K562 (cell line): Measurements from ENCODE around the gene PLXNA2. TPM values are rescaled to one million over a fixed set of nuclear protein-coding genes. Genes with fewer than 3 reads are reported as not detected.

Experiments
- FOS ChIP-seq: IDR thresholded peaks from 3 replicates; pipeline ENCODE4 v1.6.1; 2011; ENCODE audit not compliant: insufficient read length; ENCODE audit errors: extremely low read depth
- MAFG ChIP-seq: fragments of 450-650 bp; conservative IDR thresholded peaks from 2 replicates; pipeline ENCODE4 v1.6.1; 2016; ENCODE audit warnings: missing genetic modification characterization, missing compliant biosample characterization
- MXI1 ChIP-seq: IDR thresholded peaks from 2 replicates; pipeline ENCODE4 v1.6.1; 2011; ENCODE audit warnings: low read depth, mild to moderate bottlenecking, improper control_type of control experiment, low read length
- NFATC3 ChIP-seq: fragments of 450-650 bp; IDR thresholded peaks from 2 replicates; pipeline ENCODE4 v1.6.1; 2017; ENCODE audit warnings: mild to moderate bottlenecking
- polyA plus RNA-seq, 8 experiments: library from polyadenylated mRNA; depleted of rRNA in 4 of 8; stranded (reverse) in 5 of 8; unstranded in 3 of 8; fragments of >200 nt; fragmentation: Nextera tagmentation in 2 of 8; fragmentation: Illumina TruSeq in 1 of 8; extraction: Ambion mirVana in 2 of 8; extraction: Trizol in 1 of 8; gene quantifications; 2 replicates each; pipeline versions ENCODE4 v1.2.1 to v1.2.3, GENCODE V29; 2011 to 2014; ENCODE audit warnings: inconsistent platforms in 1 of 8, missing spikeins in 1 of 8
- total RNA-seq, 7 experiments: library from RNA; depleted of rRNA in 6 of 7; stranded (reverse); fragments of >200 nt in 6 of 7; fragmentation: Illumina TruSeq in 2 of 7; extraction: Trizol in 2 of 7; gene quantifications; 2 replicates each; pipeline versions ENCODE4 v1.2.1 to v1.2.3, GENCODE V29; 2011 to 2021; ENCODE audit warnings: low replicate concordance in 1 of 7
- TF ChIP-seq, protein P1 (sequence below), 2 experiments: fragments of 450-650 bp; conservative IDR thresholded peaks; 2 replicates each; pipeline ENCODE4 v1.6.1; 2017; ENCODE audit warnings: mild to moderate bottlenecking in 2 of 2, moderate library complexity in 2 of 2
- TF ChIP-seq, protein P2 (sequence below): sonication (generic); formaldehyde crosslinking; IDR thresholded peaks from 2 replicates; pipeline ENCODE4 v1.8.0; 2022; ENCODE audit warnings: missing genetic modification reagents, mild to moderate bottlenecking, borderline replicate concordance
- TF ChIP-seq, protein P3 (sequence below): fragments of 250-450 bp; sonication (Bioruptor Pico); IDR thresholded peaks from 2 replicates; pipeline ENCODE4 v1.5.1; 2021; ENCODE audit warnings: mild to moderate bottlenecking
- TF ChIP-seq, protein P4 (sequence below): fragments of 250-450 bp; sonication (Bioruptor Pico); IDR thresholded peaks from 2 replicates; pipeline ENCODE4 v1.8.0; 2022; ENCODE audit warnings: inconsistent platforms

PLXNA2 gene
- total and polyA plus RNA-seq, 9 of the 15 experiments (the other 6 are each of a cell fraction or from before 2014, with no cell fraction given): 0.01 to 1.3 (median 0.32) TPM

DNA sequence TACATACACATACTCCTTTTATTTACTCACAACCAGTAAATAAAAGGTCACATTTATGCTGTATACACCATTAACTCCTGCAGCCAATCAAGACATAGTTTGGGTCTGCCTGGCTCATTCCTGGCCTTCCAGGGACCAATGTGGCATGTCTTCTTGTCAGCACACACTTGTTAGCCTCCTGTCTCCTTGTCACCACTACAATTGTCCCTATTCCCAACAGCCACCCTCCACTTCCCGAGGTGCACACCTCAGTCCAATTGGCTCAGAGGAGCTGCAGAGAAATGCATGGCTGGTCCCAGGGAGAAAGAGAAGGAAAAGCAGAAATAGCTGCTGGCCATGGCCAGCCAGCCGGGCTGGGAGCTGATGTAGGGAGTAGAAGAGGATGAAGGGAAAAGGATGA is 116.9 kb downstream of the PLXNA2 start (continued):
- TF ChIP-seq FOS (no peak), MXI1 (no peak), MAFG (tag) (no peak), NFATC3 (no peak)
- TF ChIP-seq, protein P1, sequence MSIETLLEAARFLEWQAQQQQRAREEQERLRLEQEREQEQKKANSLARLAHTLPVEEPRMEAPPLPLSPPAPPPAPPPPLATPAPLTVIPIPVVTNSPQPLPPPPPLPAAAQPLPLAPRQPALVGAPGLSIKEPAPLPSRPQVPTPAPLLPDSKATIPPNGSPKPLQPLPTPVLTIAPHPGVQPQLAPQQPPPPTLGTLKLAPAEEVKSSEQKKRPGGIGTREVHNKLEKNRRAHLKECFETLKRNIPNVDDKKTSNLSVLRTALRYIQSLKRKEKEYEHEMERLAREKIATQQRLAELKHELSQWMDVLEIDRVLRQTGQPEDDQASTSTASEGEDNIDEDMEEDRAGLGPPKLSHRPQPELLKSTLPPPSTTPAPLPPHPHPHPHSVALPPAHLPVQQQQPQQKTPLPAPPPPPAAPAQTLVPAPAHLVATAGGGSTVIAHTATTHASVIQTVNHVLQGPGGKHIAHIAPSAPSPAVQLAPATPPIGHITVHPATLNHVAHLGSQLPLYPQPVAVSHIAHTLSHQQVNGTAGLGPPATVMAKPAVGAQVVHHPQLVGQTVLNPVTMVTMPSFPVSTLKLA (conservative IDR thresholded peaks at IDR 0.05): no peak
- TF ChIP-seq, protein P2, sequence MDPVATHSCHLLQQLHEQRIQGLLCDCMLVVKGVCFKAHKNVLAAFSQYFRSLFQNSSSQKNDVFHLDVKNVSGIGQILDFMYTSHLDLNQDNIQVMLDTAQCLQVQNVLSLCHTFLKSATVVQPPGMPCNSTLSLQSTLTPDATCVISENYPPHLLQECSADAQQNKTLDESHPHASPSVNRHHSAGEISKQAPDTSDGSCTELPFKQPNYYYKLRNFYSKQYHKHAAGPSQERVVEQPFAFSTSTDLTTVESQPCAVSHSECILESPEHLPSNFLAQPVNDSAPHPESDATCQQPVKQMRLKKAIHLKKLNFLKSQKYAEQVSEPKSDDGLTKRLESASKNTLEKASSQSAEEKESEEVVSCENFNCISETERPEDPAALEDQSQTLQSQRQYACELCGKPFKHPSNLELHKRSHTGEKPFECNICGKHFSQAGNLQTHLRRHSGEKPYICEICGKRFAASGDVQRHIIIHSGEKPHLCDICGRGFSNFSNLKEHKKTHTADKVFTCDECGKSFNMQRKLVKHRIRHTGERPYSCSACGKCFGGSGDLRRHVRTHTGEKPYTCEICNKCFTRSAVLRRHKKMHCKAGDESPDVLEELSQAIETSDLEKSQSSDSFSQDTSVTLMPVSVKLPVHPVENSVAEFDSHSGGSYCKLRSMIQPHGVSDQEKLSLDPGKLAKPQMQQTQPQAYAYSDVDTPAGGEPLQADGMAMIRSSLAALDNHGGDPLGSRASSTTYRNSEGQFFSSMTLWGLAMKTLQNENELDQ (CRISPR knock-in tag): no peak
- TF ChIP-seq, protein P3, sequence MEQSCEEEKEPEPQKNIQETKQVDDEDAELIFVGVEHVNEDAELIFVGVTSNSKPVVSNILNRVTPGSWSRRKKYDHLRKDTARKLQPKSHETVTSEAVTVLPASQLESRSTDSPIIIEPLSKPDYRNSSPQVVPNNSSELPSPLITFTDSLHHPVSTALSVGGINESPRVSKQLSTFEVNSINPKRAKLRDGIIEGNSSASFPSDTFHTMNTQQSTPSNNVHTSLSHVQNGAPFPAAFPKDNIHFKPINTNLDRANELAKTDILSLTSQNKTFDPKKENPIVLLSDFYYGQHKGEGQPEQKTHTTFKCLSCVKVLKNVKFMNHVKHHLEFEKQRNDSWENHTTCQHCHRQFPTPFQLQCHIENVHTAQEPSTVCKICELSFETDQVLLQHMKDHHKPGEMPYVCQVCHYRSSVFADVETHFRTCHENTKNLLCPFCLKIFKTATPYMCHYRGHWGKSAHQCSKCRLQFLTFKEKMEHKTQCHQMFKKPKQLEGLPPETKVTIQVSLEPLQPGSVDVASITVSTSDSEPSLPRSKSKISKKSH (CRISPR knock-in tag): no peak
- TF ChIP-seq, protein P4, sequence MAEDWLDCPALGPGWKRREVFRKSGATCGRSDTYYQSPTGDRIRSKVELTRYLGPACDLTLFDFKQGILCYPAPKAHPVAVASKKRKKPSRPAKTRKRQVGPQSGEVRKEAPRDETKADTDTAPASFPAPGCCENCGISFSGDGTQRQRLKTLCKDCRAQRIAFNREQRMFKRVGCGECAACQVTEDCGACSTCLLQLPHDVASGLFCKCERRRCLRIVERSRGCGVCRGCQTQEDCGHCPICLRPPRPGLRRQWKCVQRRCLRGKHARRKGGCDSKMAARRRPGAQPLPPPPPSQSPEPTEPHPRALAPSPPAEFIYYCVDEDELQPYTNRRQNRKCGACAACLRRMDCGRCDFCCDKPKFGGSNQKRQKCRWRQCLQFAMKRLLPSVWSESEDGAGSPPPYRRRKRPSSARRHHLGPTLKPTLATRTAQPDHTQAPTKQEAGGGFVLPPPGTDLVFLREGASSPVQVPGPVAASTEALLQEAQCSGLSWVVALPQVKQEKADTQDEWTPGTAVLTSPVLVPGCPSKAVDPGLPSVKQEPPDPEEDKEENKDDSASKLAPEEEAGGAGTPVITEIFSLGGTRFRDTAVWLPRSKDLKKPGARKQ: no peak
